Medulla oblongata (tissue), 1 donor: ENCODE results near the gene PTPRN2.
A peak's percentile ranks its signal among the peaks of the same experiment; 100 is the strongest.

Experiments used
- DNase-seq: peaks from one replicate; pipeline ENCODE4 v3.0.0-alpha.2; 2015; ENCODE audit errors: extremely low spot score

Gene PTPRN2

DNA sequence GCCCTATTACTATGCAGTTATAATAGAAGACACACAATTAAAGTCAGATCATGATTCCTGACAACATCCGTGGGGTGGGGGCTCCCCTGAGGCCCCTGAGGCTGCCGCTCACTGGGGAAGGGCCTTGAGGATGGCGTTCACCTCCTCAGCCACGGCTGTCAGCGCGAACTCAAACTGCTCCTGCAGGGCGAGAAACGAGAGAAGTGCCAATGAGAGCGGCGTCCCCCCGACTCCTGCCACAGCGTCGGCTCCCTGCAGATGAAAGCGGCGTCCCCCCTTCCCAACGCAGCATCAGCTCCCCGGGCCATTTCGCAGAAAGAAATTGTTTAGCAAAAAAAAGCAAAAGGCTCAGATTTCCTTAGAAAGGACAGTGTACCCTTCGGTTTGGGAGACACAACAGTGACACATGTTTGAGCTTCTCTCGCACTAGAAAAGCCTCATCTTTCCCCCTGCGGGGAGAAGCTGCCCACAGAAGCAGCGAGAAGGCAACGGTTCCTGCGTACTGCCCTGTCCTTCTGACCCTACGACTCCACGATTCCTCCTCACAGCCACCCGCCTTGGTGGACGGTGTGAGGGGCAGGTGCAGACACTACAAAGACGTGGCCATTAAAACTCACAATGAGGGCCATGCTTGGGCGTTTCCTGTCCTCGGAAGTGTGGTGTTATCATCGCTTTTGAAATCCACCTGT, 1046.9 kb downstream of the PTPRN2 start:
- no peak for DNase-seq

DNA sequence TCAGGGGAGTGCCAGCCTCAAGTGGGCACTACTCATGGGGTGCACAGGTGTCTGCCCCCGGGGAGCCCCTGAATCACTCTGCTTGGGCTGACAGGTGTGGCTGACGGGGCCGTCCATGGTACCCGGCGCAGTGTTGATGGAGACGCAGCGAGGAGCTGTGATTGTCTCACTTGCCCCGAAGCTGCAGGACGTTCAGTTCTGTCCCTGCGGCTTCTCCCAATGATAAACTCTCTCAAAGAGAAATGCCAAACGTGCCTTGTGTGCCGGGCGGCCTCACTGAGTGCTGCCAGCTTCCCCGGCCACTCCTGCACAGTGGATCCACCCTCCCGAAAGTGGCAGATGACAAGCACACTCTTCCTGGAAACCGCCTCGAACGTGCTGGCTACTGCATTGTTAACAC, 1047.6 kb downstream of the PTPRN2 start:
- no peak for DNase-seq

DNA sequence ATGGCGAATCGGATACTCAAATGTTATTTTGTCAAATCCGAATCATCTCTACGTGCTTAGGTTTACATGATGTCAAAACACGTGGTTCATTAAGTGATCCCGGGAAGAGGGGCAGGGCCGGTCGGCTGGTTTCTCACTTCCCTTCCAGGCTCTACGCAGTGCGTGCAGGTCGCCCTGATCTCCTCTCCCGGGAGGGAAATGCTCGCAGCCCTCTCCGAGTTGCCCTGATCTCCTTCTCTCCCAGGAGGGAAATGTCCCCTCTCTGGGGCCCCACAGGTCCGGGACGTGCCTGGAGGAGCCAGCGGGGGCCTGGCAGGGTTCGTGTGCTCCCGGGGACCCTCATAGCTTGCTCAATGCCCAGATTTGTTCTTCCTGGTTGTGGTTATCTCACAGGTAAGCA, 1048.1 kb downstream of the PTPRN2 start:
- no peak for DNase-seq

DNA sequence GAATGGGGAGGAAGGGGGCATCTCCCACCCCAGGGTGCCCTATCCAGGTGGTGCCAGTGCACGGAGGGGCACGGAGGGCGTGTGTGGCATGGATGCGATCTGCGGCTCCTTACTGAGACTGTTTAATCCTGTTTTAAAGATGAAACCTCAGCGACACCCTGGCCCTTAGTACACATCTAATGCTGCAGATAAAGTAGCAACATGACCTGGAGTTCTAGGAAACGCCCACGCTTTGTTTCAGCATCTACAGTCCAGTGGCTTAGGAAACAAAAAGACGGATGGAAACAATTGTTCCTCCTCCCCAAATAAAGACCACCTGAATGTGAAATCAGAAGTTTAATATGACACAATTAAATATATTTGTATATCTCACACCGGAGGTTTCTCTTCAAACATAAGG, 1048.9 kb downstream of the PTPRN2 start:
- DNase-seq, result no peak

DNA sequence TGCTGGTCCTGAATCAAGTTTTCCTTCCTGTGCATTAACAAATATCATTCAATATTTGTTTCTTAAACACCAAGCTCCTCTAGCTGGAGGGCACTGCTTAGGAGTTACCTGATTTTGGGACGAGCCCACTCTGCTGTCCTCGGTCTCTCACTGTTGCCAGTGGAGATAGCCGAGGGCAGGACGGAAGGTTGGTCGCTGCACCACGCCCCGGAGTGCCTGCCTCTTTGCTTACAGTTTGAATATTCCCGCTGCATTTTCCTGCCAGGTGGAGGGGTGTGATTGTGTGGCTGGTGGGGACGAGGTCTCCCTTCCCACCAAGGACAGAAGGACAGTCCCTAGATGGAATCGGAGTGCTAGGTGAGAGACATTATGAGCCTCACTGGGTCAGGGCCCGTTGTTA, 1049.3 kb downstream of the PTPRN2 start:
- DNase-seq, result no peak

DNA sequence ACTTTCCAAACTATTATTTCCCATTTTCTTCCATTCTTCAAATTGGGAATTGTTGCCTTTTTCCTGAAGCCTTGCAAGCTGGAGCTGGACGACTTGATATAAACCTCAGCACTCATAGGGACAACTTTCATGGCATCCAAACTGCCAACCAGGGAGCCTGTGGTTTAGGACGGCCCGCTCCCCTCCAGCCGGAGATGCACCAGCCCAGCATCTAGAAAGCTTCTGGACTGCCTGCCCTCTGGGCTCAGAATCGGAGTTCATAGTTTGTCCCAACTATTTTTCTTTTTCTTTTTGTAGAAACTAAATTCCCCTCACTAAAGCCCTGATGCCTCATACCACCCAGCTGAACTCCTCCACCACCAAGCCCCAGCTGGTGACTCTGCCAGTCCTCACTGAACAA, 1050.6 kb downstream of the PTPRN2 start:
- no peak for DNase-seq

DNA sequence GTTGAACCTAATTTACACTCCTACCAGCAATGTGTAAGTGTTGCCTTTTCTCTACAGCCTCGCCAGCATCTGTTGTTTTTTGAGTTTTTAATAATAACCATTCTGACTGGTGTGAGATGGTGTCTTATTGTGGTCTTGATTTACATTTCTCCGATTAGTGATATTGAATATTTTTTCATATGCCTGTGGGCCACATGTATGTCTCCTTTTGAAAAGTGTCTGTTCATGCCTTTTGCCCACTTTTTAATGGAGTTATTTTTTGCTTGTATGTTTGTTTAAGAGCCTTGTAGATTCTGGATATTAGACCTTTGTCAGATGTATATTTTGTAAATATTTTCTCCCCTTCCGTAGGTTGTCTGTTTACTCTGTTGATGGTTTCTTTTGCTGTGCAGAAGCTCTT, 1055.6 kb downstream of the PTPRN2 start:
- no peak for DNase-seq

DNA sequence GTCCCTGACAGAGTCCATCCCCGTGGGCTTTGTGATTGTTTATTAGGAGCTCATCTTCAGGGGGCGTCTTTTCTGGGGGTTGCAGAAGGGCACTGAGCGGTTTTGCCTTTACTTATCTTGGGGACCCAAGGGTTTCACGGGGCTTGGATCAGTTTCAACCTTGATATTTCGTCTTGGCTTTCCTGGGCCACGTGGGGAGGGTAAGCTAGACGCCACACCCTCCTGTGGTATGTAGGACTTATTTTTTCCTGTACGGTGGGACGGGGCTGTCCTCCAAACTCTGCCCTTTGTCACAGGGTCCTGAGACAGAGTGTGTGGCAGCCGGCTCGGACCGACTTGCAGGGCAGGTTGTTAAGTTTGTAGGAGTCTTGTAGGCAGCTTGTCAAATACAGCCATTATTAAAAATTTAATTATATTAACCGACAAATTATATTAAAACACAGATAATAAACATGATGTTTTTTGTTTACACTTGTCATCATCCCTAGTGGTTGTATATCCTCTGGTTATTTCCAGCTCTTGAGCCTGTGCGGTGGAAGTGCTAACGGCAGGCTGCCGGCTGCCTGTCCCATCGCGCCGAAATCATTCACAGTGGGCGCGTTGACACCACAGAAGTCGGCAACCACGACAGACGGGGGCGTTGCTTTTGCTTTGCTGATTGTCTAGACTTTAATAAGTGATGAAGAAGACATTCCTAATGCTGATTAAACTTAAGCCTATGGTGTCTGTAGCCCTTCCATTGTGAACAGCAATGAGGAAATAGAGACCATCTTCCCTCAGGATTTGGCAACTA, 1057.7 kb downstream of the PTPRN2 start:
- DNase-seq, result no peak

DNA sequence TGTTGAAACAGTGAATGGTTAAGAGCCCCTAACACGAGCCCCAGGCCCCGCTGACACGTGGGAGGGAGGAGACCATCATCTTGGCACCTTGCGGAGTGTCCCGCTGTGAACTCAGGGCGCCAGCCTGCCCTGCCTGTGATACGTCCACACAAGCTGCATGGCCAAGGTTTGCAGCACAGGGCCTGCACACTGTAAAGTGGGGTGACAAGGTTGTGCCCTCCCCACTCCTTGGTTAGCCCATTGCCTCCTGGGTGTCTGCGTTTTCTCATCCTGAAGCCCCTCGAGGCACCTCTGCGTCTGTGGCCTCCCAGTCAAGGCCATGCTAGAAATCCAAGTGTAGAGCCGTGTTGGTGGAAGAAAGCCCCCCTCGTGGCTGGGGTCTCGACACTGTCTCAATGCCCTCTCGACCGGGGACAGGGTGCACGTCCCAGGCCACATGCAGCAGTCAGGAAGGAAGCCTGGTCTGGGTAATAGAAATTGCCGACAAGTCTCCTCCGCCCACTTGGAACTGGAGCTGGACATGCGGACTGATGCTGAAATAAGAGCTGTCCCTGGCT, 1058.8 kb downstream of the PTPRN2 start:
- no peak for DNase-seq

DNA sequence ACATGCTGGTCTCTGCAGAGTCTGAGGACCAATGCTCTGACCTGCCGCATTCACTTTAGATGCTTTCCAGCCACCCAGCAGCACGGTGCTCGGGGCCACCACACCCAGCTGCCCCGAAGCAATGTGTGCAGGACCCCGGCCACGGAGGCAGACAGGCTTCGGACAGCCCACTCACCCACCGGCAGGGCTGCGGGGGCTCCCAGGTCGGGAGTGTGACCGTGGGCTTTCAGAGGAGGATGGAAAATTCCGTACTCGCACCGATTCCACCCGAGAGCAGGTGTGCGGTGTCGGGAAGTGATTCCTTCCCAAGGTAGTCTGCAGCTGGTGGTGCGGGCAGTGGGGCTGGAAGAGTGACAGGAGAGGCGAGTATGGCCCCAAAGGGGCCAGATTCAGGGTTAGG, 1059.9 kb downstream of the PTPRN2 start:
- DNase-seq, result no peak

DNA sequence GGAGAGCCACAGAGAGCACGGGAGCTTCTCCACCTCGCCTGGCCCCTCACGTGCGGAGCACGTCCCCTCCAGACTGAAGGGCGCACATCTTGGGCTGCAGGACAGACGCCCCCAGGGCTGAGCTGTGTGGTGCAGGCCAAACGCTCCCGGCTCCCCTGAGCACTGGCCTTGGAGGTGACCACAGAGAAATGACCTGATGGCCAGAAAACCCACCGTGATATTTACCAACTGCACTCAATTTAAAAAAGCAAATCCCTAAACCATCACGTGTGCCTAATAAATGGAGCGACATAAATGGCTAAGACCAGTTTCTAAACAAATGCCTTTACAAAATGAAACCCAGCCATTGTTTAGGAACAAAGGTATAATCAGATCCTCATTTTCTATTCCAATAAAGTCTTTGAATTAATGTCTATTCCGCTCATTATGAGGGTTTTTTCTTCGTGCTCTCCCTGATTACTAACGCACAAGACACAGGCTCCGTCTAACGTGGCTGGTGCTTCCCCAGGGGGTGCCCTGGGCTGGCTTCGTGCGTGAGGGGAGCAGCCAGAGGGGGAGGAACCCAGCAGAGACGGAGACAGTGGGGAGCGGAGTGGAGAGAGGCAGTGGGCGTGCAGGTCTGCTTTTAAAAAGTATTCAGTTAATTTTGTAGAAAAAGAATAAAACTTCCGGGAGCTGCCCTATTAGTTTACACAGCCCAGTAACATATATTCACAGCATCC, 1060.5 kb downstream of the PTPRN2 start:
- no peak for DNase-seq

DNA sequence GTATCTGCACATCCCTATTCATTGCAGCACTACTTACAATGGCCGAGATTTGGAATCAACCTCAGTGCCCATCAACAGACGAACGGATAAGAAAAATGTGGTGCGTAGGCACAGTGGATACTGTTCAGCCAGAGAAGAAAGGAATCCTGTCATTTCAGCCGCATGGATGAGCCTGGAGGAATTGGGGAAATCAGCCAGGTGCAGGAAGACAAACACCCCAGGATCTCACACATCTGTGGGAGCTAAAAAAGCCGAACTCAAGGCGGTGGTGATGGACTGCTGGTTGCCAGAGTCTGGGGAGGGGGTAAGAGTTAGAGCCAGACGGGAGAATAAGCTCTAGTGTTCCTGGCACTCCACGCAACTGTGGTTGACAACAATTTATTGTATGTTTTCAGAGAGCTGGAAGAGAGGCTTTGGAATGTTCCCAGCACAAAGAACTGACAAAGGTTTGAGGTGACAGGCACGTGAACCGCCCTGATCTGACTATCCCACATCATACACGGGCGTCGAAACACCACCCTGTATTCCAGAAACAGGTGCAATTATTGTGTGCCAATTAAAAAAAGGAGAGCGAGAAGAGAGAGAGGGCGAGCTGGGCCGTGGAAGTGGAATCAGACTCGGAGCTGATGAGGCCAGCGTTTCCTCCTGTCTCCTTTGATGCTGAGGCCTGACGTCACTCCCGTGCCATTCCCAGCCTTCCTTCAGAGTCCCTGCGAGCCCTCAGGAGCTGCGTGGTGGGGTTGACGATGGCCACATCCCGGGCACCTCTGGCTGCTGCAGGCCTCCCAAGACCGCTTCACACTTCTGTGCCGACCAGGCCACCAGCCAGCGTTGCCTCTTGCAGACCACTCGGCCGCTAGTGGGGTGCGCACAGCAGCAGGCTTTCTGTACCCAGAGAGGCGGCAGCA, 1061.4 kb downstream of the PTPRN2 start:
- DNase-seq, result peak; percentile 5

DNA sequence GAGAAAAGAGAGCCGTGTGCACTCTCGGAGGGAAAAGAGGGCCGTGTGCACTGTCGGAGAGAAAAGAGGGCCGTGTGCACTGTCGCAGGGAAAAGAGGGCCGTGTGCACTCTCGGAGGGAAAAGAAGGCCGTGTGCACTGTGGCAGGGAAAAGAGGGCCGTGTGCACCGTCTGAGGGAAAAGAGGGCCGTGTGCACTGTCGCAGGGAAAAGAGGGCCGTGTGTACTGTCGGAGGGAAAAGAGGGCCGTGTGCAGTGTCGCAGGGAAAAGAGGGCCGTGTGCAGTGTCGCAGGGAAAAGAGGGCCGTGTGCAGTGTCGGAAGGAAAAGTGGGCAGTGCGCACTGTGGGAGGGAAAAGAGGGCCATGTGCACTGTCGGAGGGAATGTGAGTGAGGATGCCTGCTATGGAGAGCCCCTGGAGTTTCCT, 1062.1 kb downstream of the PTPRN2 start:
- no peak for DNase-seq

DNA sequence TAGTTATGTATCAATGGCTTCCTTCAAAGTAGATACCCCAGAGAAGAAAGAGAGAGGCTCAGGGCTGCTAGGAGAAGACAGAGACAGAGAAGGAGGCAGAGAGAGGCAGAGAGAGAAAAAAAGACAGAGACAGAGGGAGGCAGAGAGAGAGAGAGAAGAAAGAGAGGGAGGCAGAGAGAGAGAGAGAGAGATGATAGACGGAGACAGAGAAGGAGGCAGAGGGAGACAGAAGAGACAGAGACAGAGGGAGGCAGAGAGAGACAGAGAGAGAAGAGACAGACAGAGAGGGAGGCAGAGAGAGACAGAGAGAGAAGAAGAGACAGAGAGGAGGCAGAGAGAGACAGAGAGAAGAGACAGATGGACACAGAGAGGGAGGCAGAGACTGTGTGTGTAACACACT, 1062.9 kb downstream of the PTPRN2 start:
- DNase-seq, result no peak

DNA sequence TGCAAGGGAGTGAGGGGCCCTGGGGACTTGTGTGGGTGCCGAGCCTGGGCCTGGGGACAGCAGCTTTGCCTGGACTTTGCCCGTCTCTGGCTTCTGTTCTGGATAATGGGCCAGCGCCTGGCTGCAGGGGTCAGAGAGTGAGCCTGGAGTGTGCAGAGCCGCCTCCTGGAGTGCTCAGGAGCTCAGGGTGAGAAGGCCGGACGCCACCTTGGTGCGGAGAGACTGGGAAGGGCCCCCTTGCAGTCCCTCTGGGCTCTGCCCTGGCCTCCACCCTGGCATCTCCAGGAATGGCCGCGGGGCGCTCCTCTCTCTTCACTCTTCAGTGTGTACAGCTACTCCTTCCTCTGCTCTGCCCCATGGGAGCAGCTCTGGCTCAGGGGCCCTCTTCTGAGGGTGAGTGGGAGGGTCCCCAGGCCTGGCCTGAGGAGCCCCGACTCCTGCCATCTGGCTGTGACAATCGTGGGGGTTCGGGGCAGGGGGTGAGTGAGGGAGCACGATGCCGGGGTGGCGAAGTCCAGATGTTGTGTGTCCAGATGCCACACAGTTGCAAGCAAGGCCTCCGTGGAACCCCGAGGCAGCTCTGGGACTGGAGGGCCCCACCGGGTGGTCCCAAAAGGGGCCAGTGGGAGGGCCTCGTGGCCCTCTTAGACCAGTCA, 1063.7 kb downstream of the PTPRN2 start:
- DNase-seq, result no peak

DNA sequence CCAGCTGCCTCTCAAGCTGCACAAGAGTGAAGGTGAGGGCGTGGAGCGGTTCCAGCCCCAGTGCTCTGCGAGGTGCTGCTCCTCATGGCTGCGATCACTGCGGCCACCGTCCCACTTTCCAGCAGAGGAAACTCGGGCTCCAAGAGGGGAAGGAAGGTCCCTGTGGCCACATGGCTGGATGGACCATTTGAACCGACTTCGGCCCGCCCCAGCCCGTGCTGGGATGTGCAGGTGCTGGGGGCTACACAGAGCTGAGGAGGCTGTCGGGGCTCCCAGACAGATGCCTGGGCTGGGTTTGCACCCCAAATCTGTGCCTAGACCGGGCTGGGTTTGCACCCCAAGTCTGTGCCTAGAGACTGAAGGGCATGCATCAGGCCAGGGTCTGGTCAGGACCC, 1064.3 kb downstream of the PTPRN2 start:
- no peak for DNase-seq

DNA sequence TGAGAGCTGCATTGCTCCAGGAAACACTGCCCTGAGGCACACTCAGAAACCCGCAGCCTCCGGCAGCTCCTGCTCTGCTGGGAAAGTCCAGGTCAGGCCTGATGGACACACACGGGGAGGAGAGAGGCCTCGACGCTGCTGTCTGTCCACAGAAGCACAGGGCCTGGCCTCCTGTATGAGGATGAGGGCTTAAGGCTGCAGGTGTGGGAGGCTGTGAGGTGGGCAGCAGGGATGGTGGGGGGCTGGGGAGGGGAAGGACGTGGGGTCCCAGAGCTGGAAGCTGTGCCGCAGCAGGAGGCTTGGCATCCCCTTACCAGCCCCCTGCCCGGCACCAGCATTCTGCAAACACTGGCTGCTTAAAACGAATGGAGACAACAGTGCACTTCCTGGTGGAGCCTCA, 1064.7 kb downstream of the PTPRN2 start:
- DNase-seq, result no peak

DNA sequence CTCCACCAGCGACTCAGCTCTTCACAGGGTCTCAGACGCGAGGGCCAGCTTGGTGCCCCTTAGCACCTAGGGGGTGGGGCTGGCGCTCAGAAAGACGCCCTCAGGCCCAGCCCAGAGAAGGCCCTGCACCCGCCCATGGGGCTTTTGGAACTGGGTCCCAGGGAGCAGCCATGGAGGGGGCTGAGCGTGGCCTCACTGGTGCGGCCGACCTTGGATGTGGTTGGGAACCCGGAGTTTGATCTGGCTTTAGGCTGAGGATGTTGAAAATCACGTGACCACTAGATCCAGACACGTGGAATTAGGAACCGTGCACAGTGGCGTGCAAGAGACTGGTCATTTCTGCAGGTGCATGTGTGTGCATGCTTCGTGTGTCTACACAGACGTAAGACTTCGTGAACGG, 1065.4 kb downstream of the PTPRN2 start:
- DNase-seq, result no peak

DNA sequence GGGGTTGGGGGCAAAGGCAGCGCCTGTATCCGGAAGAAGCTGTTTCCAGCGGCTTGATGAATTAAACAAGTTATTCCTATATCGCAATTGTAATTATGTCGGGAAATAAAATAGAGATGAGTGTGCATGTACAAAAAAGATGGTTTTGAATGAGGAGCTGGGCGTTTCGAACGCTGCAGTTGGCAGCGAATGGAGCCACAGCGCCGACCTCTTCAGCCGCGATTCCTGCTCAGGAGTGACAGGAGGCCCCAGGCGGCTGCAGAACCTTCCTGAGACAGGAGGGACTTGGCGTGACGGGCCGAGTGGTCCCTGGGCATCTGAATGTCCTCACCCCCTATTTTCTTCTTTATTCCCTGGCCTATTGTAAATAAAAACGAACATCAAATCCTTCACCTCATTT, 1065.9 kb downstream of the PTPRN2 start:
- DNase-seq, result no peak

DNA sequence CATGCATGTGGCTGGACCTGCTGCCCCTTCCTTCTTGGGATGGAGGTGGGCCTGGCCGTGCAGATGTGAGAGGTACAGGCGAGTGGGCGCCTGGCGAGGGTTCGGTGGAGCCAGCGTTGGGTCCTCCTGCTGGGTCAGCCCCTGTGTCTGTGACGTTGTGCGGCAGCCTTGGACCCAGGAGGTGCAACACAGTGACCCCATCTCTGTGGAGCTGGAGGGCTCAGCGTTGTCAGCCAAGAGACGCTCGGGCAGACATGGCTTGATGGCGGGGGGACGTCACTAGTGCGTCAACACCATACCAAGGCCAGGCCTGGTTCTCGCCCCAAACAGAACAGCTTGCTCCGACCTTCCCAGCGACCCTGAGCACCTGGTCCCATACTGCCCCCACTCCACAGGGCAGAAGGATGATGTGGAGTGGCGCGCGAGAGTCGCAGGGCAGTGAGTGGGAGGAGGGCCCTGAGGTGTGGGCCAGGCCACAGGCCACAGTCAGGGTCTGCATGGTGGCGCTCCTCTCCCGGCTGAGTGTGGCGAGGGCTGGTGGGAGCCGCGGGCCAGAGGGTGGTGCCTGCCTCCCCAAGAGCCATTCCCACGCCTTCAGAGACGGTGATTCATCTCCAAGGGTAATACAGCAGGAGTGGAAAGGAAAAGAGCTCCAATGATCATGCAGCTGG, 1066.4 kb downstream of the PTPRN2 start:
- DNase-seq, result no peak
